ENCODE measurements around the gene AP4S1. TPM values are rescaled to one million over a fixed set of nuclear protein-coding genes. Genes with fewer than 3 reads are reported as not detected.
"Not testable (repeated sequence)": the region's sequence is repeated elsewhere in the genome, so short reads cannot be mapped to it uniquely, and the experiment has no call there.

AP4S1 gene
- total RNA-seq, 1 donor from 2014 or later: 7.7 TPM

DNA sequence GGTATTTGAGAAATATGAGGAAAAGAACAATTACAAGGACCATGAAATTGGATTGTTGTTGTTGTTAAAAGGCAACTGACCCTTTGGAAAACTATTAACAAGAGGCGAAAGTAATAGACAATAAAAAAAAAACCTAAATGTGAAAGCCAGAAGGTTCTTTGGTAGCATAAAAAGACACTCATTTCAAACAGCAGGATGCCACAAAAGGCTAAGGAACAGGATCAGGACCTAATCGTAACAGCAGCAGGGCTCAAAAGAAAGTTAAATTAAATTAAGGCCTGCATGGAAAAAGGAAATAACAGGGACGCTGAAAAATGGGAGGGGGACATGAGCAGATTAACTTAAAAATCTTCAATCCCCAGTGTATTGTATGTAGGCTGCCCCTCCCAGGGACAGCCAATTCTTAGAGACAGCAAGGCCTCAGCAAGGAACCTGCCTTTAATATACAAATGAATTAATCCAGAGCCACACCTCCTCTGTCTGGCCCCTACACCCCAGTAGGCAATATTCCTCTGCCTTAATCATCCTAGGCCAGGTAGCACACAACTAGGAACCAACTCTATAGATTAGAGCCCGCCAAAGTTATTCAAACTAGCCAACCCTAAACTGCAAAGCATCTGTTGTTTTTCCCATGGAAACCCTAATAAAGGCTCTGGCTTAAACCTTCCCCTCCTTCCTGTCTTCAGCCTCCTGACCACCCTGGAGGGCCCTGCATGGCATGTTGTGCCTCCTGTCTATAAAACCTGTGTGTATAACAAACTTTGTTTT is 28.4 kb upstream of the AP4S1 start:
- no peak for DNase-seq (ENCODE audit: low read depth)
- TF ChIP-seq CTCF (conservative IDR thresholded peaks at IDR 0.05; ENCODE audit: low read depth, low read length): no peak
- H3K4me3 ChIP-seq (ENCODE audit: low read depth, low read length): no peak overlapping the region

- H3K4me3 ChIP-seq (ENCODE audit: low read depth, low read length): no peak overlapping the region
- no peak for TF ChIP-seq CTCF (conservative IDR thresholded peaks at IDR 0.05; ENCODE audit: low read depth, low read length)
- no peak for DNase-seq (ENCODE audit: low read depth)
Observed at GRCh38 chr14:30998100-30998706, 27.2 kb upstream of the AP4S1 start.

DNA sequence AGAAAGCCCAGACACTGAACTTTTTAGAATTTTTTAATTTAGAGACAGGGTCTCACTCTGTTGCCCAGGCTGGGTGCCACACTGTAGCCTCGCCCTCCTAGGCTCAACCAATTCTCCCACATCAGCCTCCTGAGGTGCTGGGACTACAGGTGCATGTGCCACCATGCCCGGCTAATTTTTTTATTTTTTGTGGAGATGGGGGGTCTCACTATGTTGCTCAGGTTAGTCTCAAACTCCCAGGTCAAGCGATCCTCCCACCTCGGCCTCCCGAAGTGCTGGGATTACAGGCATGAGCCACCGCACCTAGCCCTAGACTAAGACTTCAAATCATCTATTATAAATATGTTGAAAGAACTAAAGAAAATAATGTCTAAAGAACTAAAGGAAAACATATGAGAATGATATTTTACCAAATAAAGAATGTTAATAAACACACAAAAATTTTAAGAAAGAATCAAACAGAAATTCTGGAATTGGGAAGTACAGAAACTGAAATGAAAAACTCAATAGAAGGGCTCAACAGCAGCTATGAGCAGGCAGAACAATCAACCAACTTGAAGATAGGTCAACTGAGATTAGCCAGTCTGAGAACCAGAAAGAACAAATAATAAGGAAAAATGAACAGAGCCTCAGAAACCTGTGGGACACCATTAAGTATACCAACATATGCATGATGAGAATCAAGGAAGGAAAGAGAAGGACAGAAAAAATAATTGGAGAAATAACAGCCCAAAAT is 26.2 kb upstream of the AP4S1 start:
- no peak overlapping the region for H3K4me3 ChIP-seq (ENCODE audit: low read depth, low read length)
- no peak for DNase-seq (ENCODE audit: low read depth)
- TF ChIP-seq CTCF (conservative IDR thresholded peaks at IDR 0.05; ENCODE audit: low read depth, low read length): no peak

- no peak for TF ChIP-seq CTCF (conservative IDR thresholded peaks at IDR 0.05; ENCODE audit: low read depth, low read length)
- DNase-seq (ENCODE audit: low read depth): no peak
- no peak overlapping the region for H3K4me3 ChIP-seq (ENCODE audit: low read depth, low read length)
Observed at GRCh38 chr14:31000629-31001338, 24.7 kb upstream of the AP4S1 start.

GRCh38 chr14:31001339-31001658 is 24.1 kb upstream of the AP4S1 start:
- H3K4me3 ChIP-seq (ENCODE audit: low read depth, low read length): no peak overlapping the region
- DNase-seq (ENCODE audit: low read depth): no peak
- TF ChIP-seq CTCF (conservative IDR thresholded peaks at IDR 0.05; ENCODE audit: low read depth, low read length): no peak

DNA sequence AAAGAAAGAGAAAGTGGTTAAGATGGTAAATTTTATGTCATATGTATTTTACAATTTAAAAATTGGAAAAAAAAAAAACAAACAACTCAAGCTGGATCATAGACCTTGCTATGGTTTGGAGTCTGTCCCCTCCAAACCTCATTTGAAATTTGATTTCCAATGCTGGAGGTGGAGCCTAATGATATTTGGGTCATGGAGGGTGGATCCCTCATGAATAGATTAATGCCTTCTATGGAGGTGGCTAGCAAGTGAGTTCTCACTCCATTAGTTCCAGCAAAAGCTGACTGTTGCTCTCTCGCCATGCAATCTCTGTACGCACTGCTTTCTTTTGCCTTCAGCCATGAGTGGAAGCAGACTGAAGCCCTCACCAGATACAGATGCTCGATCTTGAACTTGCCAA is 22.2 kb upstream of the AP4S1 start:
- H3K4me3 ChIP-seq (ENCODE audit: low read depth, low read length): no peak overlapping the region
- TF ChIP-seq CTCF (conservative IDR thresholded peaks at IDR 0.05; ENCODE audit: low read depth, low read length): no peak

DNA sequence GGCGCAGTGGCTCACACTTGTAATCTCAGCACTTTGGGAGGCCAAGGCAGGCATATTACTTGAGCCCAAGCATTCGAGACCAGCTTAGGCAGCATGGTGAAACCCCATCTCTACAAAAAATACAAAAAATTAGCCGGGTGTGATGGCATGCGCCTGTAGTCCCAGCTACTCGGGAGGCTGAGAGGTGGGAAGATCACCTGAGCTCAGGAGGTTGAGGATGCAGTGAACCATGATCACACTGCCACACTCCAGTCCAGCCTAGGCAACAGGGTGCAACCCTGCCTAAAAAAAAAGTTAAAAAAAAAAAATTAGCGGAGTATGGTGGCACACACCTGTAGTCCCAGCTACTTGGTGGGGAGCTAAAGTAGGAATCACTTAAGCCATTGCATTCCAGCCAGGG is 21.4 kb upstream of the AP4S1 start:
- not testable (repeated sequence) for DNase-seq (ENCODE audit: low read depth); H3K4me3 ChIP-seq (ENCODE audit: low read depth, low read length)

More for the DNA sequence above, 22.2 kb upstream of the AP4S1 start:
- no peak for DNase-seq (ENCODE audit: low read depth)

Measured in epithelial cell of proximal tubule (primary cell).